HG03196 (cell line): Measurements from ENCODE around the gene HOXB6.

ENCODE experiments used
- ATAC-seq: cut with Tn5 transposase; IDR thresholded peaks from one replicate; pipeline ENCODE4 v1.9.1; 2021; ENCODE audit not compliant: unreplicated experiment

HOXB6 gene

DNA sequence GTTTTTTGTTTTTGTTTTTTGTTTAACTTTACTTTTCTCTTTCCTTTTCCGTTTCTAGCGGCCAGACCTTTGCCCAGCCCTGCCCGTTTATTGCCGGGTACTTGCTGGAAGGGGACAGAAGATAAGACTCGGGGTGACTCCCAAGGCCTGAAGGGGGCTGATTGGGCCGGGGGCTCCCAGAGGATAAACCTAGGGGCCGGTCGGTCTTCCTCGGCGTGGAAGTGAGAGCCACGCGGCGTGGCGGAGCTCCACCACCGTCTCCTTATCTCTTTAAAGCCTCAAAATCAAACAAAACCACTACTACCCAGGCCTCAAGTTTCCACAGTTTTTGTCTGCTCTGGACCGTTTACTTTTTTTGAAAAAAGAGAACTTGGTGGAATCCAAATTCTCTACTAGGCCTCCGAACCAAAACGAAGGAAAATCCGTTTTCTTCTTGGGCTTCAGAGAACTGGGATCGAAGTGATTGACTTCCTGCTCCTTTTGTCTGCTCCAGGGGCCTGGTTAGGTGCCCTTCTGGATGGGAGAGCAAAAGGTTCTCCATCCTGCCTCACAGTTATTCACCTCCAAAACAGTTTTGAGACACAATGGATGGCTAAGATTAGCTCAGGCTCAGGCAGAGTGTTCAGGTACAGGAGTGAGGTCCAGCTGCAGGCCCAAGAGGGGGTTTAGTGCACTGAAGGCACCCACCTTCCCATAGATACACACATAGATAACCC, 29.9 kb upstream of the HOXB6 start:
- ATAC-seq = no peak

GRCh38 chr17:48633266-48633677, 28.5 kb upstream of the HOXB6 start:
- ATAC-seq = no peak

GRCh38 chr17:48632579-48633265, 27.9 kb upstream of the HOXB6 start:
- no peak for ATAC-seq

- no peak for ATAC-seq
Observed at GRCh38 chr17:48631693-48632578, 27.1 kb upstream of the HOXB6 start.

DNA sequence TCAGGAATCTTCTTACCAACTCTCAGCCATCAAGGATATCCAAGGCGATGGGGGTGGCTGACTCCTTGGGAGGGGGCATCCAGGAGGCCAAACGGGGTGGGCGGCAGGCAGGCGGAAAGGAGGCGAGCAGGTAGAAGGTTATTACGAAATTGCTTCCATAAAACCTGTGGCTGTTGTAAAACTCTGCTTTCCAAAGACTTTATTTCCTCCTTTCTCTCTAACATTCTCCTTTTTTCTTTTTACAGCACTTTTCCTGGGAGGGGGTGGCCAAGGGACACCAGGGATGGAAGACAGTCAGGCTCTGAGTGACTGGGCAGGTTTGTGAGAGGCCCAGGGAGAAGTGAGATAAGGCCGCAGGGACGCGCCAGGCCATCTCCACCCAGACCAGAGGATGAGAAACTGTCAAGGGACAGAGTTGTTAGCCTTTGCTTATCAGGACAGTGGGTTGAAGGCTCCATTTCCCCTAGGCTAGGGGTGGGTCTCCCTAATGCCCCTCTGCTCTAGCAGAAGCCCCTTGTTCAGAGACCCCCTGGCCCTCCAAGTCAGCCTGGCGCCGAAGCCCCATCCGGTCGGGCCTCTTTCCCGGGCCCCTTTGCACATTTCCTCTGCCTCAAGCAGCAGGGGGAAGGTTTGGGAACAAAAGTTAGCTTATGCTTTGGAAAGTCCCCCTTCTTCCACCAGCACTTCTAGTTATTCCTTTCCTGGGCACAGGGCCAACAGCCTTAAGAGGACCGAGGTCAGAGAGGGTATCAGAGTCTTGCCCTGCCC, 26.3 kb upstream of the HOXB6 start:
- ATAC-seq = no peak

DNA sequence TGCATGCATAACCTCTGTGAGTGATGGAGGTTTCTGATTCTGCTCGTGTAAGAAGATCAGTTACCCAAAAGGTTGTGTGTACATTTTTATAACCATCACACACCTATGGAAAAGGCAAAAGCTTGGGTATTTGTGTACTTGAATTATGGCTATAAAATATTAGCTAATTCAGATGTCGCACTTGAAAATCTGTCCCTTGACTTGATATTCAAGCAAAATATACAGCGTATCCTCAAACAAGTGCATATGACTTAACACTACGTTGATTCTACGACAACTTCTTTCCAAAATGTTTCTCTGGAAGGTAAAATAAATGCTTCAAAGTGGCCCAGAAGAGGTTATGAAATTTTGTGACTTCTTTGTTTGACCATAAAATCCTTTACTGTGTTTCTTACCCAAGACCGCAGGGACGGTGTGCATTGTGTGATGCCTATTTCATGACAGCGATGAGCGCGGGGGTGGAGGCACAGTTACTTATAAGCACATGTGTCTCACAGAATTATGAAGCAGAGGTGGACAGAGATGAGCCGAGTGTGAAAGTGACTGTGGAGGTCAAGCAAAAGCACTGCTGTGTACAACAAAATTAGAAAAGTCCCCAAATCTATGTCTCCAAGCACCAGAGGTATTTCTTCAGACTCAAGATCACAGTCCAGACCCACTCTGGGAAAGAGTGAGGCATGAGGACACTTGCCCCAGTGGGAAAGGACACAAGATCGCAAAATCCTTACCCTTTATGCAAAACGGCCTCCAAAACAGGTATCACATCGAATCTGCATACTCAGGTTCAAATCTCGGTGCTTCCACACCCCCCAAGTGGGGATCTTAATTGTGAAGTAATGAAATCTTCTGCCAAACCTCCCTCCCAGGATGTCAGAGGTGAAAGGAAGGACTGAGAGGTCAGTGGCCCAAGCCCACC, 25.5 kb upstream of the HOXB6 start:
- ATAC-seq = no peak

- no peak for ATAC-seq
Observed at GRCh38 chr17:48629411-48629759, 24.6 kb upstream of the HOXB6 start.

GRCh38 chr17:48628649-48629410, 24.0 kb upstream of the HOXB6 start:
- no peak for ATAC-seq

DNA sequence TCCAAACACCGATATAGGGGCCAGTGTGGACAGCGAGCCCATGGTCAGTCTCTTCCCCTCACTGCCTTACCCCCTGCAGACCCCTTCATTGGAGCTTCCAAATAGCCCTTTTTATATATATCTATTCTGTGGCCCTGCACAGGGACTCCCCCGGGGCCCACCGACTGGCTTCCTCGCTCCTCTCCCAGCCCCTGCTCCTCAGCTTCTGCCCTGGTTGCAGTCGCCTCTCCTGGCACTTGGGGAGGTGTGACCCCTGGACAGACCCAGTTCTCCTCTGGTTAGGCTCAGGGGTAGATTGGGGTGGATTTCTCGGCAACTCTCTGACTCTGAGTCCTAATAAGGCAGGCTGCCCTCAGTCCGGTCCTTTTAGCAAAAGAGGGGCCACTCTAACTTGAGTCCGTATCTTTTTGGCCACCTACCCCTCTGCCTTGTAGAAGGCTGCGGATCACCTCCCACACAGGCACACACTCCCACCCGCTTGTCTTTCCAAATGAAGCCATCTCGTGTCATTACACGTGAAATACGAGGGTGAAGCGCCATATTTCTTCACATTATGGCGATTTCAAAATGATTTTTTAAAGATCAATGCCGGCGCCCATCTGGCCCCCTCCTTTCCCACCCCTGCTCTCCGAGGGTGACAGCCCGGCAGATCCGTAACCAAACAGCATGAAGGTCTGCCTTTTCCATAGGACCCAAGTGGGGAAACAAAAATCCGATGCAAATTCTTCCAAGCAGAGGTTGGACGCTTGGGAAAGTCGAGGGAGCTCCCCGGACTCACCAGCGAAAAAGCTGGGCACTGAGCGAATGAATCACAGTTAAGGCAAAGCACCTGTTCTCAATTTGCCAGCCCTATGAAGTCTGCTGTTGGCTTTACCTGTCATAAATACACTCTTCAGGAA, 23.1 kb upstream of the HOXB6 start:
- ATAC-seq = no peak

- no peak for ATAC-seq
Observed at GRCh38 chr17:48627118-48627597, 22.4 kb upstream of the HOXB6 start.

- ATAC-seq = no peak
Observed at GRCh38 chr17:48626245-48627117, 21.7 kb upstream of the HOXB6 start, which contains the start of gene HOXB9. TSS of gene HOXB9 (minus strand) at chr17:48626358. CDS start at chr17:48626269, 89 bp downstream.

DNA sequence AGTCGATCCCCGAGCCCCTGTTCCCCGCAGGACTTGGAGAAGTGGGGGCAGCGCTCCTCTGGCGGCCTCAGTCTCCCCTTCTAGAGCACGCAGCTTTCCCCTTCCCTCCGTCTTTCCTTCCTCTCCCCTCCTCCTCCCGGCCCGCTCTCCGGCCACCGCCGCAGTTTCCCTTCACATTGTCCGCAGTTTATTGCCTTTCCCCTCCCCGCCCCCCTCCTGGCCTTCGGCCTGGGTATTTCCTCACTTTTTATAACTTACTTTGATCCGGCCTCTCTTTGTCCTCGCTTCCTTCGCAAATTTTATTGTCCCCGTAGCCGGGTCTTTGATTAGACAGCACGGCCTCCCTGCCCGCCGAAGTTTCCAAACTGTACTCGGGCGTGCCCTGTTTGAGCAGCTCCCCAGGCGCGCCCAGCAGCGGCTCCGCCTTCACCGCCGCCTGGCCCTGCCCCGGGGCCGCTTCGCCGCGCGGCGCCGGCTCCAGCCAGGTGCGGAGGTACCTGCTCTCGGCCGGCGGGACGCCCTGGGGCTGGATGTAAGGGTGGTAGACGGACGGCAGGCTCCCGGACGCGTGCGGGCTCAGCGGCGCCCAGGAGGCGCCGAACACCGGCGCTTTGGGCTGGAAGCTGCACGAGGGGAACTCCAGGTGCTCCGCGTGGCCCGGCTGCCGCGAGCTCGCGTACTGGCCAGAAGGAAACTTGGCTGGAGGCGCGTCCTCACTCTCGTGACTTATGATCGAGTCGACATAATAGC, 20.9 kb upstream of the HOXB6 start:
- ATAC-seq = no peak

DNA sequence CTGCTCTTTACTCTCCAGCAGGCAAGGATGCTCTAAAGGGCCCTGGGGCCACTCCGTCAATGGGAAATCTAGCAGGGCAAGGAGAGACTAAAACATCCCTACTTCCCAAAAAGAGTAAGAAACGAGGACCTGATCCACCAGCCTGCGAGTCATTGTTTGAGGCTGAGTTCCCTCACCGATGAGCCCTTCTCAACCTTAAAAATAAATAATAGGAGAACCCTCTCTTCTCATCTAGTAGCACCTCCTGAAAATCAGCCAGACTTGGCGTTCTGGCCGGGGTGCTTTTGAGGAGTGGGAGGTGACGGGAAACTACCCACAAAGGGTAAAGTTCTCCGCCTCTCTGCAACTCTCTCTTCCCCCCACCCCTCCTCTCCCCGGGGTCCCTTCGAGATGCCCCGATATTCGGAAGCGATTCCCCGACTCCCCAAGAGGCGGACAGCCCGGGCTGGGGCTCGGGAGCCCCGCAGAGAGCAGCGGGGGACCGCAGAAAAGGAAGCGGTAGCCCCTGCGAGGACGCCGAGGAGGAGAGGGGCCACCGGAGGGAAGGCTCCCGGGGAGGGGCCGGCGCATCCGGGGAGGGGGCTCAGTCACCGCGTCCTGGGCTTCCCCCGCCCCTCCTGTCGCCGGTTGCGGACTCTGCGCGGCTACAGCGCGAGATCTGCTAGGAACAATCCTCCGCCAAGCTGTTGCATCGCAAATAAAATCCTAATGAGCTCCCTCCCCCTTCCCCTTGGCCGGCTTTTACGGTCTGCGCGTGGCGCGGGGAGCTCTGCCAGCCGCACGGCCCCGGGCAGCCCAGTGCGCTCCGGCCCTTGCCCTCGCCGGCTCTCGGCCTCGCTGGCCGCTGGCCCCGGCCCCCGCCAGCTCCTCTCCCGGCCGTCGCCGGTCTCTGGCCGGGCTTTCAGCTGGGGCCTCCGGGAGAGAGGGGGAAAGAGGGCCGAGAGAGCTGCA, 20.0 kb upstream of the HOXB6 start:
- no peak for ATAC-seq

DNA sequence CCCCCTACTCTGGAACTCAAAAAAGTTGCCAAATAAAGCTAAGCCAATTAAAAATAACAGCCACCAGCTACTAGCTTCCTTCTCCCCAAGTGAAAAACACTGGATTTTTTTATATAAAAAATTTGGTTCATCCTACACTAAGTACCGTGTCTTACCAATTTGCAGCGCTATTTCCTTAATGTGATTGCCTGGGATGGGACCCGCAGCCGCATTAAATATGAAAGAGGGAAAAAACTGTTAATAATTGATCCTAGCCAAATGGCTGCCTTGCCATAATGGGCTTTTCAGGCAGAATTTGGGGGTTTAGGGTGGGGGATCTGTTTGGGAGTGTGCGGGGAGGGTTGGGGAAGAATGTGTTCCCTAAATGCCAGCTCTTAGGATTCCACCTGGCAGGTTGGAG, 19.3 kb upstream of the HOXB6 start:
- no peak for ATAC-seq

- ATAC-seq = no peak
Observed at GRCh38 chr17:48623583-48623982, 18.8 kb upstream of the HOXB6 start.
